Thyroid gland (tissue), 4 donors: ENCODE measurements around the gene ZP3. TPM values are rescaled to one million over a fixed set of nuclear protein-coding genes. Genes with fewer than 3 reads are reported as not detected.
"Not testable (repeated sequence)": the region's sequence is repeated elsewhere in the genome, so short reads cannot be mapped to it uniquely, and the experiment has no call there.

Experiments used
- DNase-seq, 2 donors: peaks; one replicate each; pipeline ENCODE4 v3.0.0-alpha.2; 2019
- H3K27ac ChIP-seq, 3 donors: fragments of 200-600 bp; sonication (generic); 1 replicate in 2 of 3; 2 replicates in 1 of 3; pipeline ENCODE4 v1.5.1; 2016 to 2019; ENCODE audit warnings: mild to moderate bottlenecking in 1 of 3, moderate library complexity in 1 of 3
- H3K27me3 ChIP-seq: fragments of 200-600 bp; sonication (generic); one replicate; pipeline ENCODE4 v1.5.1; 2019
- H3K36me3 ChIP-seq, 2 donors: fragments of 200-600 bp; sonication (generic); one replicate each; pipeline ENCODE4 v1.5.1; 2016 to 2019
- H3K4me1 ChIP-seq, 2 donors: fragments of 200-600 bp; sonication (generic); one replicate each; pipeline ENCODE4 v1.5.1; 2017 to 2019
- H3K4me3 ChIP-seq, 3 donors: fragments of 200-600 bp; sonication (generic); replicated peaks in 1 of 3; 1 replicate in 2 of 3; 2 replicates in 1 of 3; pipeline ENCODE4 v1.5.1; 2016; ENCODE audit warnings: mild to moderate bottlenecking in 1 of 3
- H3K9me3 ChIP-seq: fragments of 200-600 bp; sonication (generic); one replicate; pipeline ENCODE4 v1.5.1; 2017
- CTCF ChIP-seq, 6 experiments: fragments of 200-600 bp in 3 of 6; fragments of 450-650 bp in 3 of 6; sonication (generic) in 3 of 6; IDR thresholded peaks; one replicate each; pipeline ENCODE4 v1.5.1; 2016 to 2019; ENCODE audit warnings: antibody characterized with exemption in 6 of 6, mild to moderate bottlenecking in 2 of 6, inconsistent platforms in 1 of 6, moderate library complexity in 1 of 6
- POLR2A ChIP-seq, 2 donors: fragments of 450-650 bp; IDR thresholded peaks; one replicate each; pipeline ENCODE4 v1.6.1; 2017; ENCODE audit warnings: antibody characterized with exemption in 2 of 2, mild to moderate bottlenecking in 2 of 2, moderate library complexity in 1 of 2
- WGBS, 2 donors: methylation state at CpG; one replicate each; pipeline ENCODE4 v1.1.5; 2017; 5-methylcytosine and 5-hydroxymethylcytosine counted together
- intact Hi-C: fragments of 100-400 bp; cut with DNase I; formaldehyde crosslinking; loops from one replicate; pipeline ENCODE4 v1.15.1; 2023
- total RNA-seq, 4 donors: library from RNA; depleted of rRNA; stranded (reverse); fragments of >200 nt; gene quantifications; one replicate each; pipeline ENCODE4 v1.2.3, GENCODE V29; 2016

Gene ZP3
- total RNA-seq, 4 donors from 2014 or later: 0.39 to 1.0 (median 0.94) TPM; not detected in 1

DNA sequence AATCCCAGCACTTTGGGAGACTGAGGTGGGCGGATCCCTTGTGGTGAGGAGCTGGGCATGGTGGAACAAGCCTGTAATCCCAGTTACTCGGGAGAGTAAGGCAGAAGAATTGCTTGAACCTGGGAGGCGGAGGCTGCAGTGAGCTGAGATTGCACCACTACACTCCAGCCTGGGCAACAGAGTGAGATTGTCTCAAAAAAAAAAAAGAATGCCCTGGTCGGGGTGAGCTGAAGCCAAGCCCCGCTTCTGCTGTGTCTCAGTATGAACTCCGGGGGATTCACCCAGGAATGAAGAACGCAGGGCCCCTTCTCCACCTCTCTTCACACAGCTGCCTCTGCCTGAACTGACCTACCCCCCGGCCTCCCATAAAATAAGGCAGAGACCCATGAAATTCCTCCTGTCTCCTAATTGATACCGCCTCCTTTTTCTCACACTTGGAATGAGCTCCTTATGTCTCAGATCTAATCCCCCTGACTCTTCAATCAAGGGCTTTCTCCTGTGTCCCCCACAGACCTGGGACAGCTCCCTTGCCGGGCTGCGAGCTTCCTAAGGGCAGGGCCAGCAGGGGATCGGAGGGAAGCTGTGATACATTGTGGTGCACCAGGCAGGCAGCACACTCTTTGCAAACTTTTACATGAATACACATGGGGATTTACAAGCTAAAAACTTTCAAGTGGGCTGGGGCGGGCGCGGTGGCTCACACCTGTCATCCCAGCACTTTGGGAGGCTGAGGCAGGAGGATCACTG lies 911 bp upstream of the ZP3 start:
- Histone ChIP-seq H3K4me3 (no peak overlapping the region), H3K9me3 (no peaks in the 10 kb centered on the region), H3K4me1 (peaks cover 4 to 11% of the 10 kb centered on the region in 2 donors), H3K36me3 (no peaks in the 10 kb centered on the region), H3K27ac (no peak overlapping the region), H3K27me3 (no peaks in the 10 kb centered on the region)
- intact Hi-C loops: no loop called here
- no peak for DNase-seq
- TF ChIP-seq CTCF (IDR thresholded peaks at IDR 0.05) (no peak), POLR2A (IDR thresholded peaks at IDR 0.05) (no peak)
- WGBS, 2 donors: 50 to 66% methylated on average over 15 of the region's 15 CpGs

DNA sequence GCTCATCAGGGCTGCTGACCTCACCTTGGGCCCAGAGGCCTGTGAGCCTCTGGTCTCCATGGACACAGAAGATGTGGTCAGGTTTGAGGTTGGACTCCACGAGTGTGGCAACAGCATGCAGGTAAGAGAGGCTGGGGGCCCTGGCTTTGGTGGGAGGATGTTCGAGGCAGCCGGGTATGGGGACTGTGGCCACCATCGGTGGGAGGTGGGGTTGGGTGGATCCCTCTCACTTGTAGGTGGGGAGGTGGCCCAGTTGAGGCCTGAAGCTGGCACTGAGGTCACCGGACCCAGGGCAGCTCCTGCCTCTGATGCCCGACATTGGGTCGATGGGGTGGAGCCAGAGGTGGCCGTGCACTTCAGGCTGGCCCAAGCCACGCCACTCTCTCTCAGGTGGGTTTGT lies 406 bp downstream of the ZP3 start:
- WGBS, 2 donors: 97 to 100% methylated on average over 9 of the region's 9 CpGs
- Histone ChIP-seq H3K27me3 (no peaks in the 10 kb centered on the region), H3K27ac (no peak overlapping the region), H3K4me3 (no peak overlapping the region), H3K36me3 (no peaks in the 10 kb centered on the region), H3K9me3 (no peaks in the 10 kb centered on the region), H3K4me1 (peaks cover 4 to 11% of the 10 kb centered on the region in 2 donors)
- TF ChIP-seq POLR2A (IDR thresholded peaks at IDR 0.05) (no peak), CTCF (IDR thresholded peaks at IDR 0.05) (no peak)
- intact Hi-C loops: no loop called here
- no peak for DNase-seq

- H3K9me3 ChIP-seq, H3K4me3 ChIP-seq, H3K36me3 ChIP-seq, H3K27ac ChIP-seq, DNase-seq, H3K27me3 ChIP-seq, intact Hi-C loops: not testable (repeated sequence)
- WGBS, 2 donors: 96 to 100% methylated on average over 1 to 4 of the region's 4 CpGs
- peaks cover 4 to 11% of the 10 kb centered on the region in 2 donors for H3K4me1 ChIP-seq
These were observed 808 bp downstream of the ZP3 start for GRCh38 chr7:76425558-76425957.

GRCh38 chr7:76426246-76426645 lies 1.5 kb downstream of the ZP3 start:
- H3K4me1 ChIP-seq: peaks cover 4 to 11% of the 10 kb centered on the region in 2 donors
- H3K27me3 ChIP-seq: no peaks in the 10 kb centered on the region
- no peak overlapping the region for H3K4me3 ChIP-seq
- H3K27ac ChIP-seq: no peak overlapping the region
- 88 to 100% methylated on average over 2 to 4 of the region's 4 CpGs for WGBS, 2 donors
- DNase-seq: no peak
- TF ChIP-seq CTCF (IDR thresholded peaks at IDR 0.05) (no peak), POLR2A (IDR thresholded peaks at IDR 0.05) (no peak)
- no peaks in the 10 kb centered on the region for H3K9me3 ChIP-seq
- intact Hi-C loops: no loop called here
- no peaks in the 10 kb centered on the region for H3K36me3 ChIP-seq

DNA sequence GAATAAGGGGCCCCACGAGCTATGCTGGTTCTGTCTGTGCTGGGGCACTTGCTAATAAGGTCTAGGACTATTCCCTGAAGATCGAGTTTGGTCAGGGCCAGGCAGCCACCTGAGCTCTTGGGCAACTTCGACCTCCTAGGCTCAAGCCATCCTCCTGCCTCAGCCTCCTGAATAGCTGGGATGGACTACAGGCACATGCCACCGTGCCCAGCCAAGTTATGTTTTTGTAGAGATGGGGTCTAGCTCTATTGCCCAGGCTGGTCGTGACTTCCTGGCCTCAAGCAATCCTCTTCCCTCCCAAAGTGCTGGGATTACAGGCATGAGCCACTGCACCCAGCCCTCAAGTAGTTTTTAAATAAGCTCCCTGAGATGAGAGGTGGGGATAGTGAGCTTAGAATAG lies 2.9 kb downstream of the ZP3 start:
- Histone ChIP-seq H3K27ac (no peak overlapping the region), H3K36me3 (no peaks in the 10 kb centered on the region), H3K9me3 (no peaks in the 10 kb centered on the region), H3K27me3 (no peaks in the 10 kb centered on the region), H3K4me1 (peaks cover 4 to 11% of the 10 kb centered on the region in 2 donors), H3K4me3 (no peak overlapping the region)
- DNase-seq: no peak
- intact Hi-C loops: no loop called here
- WGBS, 2 donors: 90% methylated on average over 5 of the region's 5 CpGs
- no peak for TF ChIP-seq POLR2A (IDR thresholded peaks at IDR 0.05)
- no peak for TF ChIP-seq CTCF (IDR thresholded peaks at IDR 0.05)
